HCT116 (cell line): ENCODE results near the gene HFM1. TPM values are rescaled to one million over a fixed set of nuclear protein-coding genes. Genes with fewer than 3 reads are reported as not detected.
"Not testable (repeated sequence)": the region's sequence is repeated elsewhere in the genome, so short reads cannot be mapped to it uniquely, and the experiment has no call there.

Source experiments
- ATAC-seq: fragments of 200-7000 bp; cut with Tn5 transposase; 2 replicates; pipeline ENCODE4 v1.9.1; 2020; ENCODE audit warnings: mild to moderate bottlenecking, moderate library complexity
- BruUV-seq: library from RNA; stranded (reverse); fragments of 400-500 nt; replicated peaks from 2 replicates; lab custom pipeline; 2021; lab: Mats Ljungman, UMichigan
- CTCF ChIA-PET: fragments of 300-600 bp; sonication (Branson Sonifier 250); formaldehyde crosslinking; loops from one replicate; lab custom pipeline; 2021; ENCODE audit warnings: antibody characterized with exemption; lab: Charles Lee
- POLR2A ChIA-PET: fragments of 300-600, 350-600 bp; sonication (Branson Sonifier 250); formaldehyde crosslinking; loops from one replicate; lab custom pipeline; 2021; ENCODE audit warnings: antibody characterized with exemption; lab: Charles Lee
- RAD21 ChIA-PET, 2 experiments: fragments of 300-600 bp; sonication (Branson Sonifier 250); formaldehyde crosslinking; loops; one replicate each; lab custom pipeline; 2023; ENCODE audit warnings: low total read pairs in 2 of 2; ENCODE audit not compliant: uncharacterized antibody in 2 of 2, unreplicated experiment in 2 of 2, low non-redundant PET in 1 of 2; lab: Charles Lee
- DNase-seq: peaks from one replicate; pipeline ENCODE4 v3.0.0-alpha.2; 2010; ENCODE audit warnings: low read depth, low spot score
- H2AFZ ChIP-seq: fragments of 200-600 bp; shearing (Covaris generic), sonication (generic); 2 replicates; pipeline ENCODE4 v1.6.1; 2017; ENCODE audit warnings: low read depth, mixed run types, mixed read lengths, antibody characterized with exemption, low read length; ENCODE audit not compliant: poor library complexity, severe bottlenecking
- H3K27ac ChIP-seq: 2 replicates; pipeline ENCODE4 v1.5.1; 2012; ENCODE audit warnings: low read depth, low read length
- H3K27me3 ChIP-seq: fragments of 200-600 bp; sonication (generic); 2 replicates; pipeline ENCODE4 v1.6.1; 2016; ENCODE audit warnings: mixed run types, low read length, mixed read lengths; ENCODE audit not compliant: insufficient read depth
- H3K36me3 ChIP-seq, 2 experiments: fragments of 200-500 bp in 1 of 2; fragments of 200-600 bp in 1 of 2; sonication (Bioruptor generic) in 1 of 2; sonication (generic) in 1 of 2; 2 replicates each; pipeline versions ENCODE4 v1.5.1 to v1.6.1; 2014 to 2016; ENCODE audit warnings: low read length in 2 of 2, inconsistent platforms in 1 of 2, mixed read lengths in 1 of 2, mixed run types in 1 of 2; ENCODE audit not compliant: insufficient read depth in 2 of 2, control insufficient read depth in 1 of 2
- H3K4me1 ChIP-seq, 2 experiments: fragments of 200-600 bp in 1 of 2; sonication (generic) in 1 of 2; 2 replicates each; pipeline versions ENCODE4 v1.5.1 to v1.6.1; 2012 to 2017; ENCODE audit warnings: low read length in 2 of 2, inconsistent platforms in 1 of 2, mild to moderate bottlenecking in 1 of 2, mixed read lengths in 1 of 2, mixed run types in 1 of 2, moderate library complexity in 1 of 2; ENCODE audit not compliant: insufficient read depth in 2 of 2, control insufficient read depth in 1 of 2
- H3K4me2 ChIP-seq: fragments of 200-600 bp; sonication (generic); 2 replicates; pipeline ENCODE4 v1.6.1; 2017; ENCODE audit warnings: mixed run types, low read length, mixed read lengths
- H3K4me3 ChIP-seq, 2 experiments: fragments of 200-600 bp in 1 of 2; sonication (generic) in 1 of 2; replicated peaks in 1 of 2; 2 replicates each; pipeline ENCODE4 v1.5.1; 2011 to 2016; ENCODE audit warnings: low read length in 2 of 2, control low read depth in 1 of 2, low read depth in 1 of 2, mild to moderate bottlenecking in 1 of 2, mixed read lengths in 1 of 2, mixed run types in 1 of 2
- H3K79me2 ChIP-seq: fragments of 200-600 bp; sonication (generic); 2 replicates; pipeline ENCODE4 v1.6.1; 2017; ENCODE audit warnings: mild to moderate bottlenecking, mixed run types, low read length, moderate library complexity, mixed read lengths; ENCODE audit not compliant: insufficient read depth
- H3K9ac ChIP-seq: fragments of 200-600 bp; sonication (generic); 2 replicates; pipeline ENCODE4 v1.6.1; 2016; ENCODE audit warnings: low read length, mixed read lengths
- H3K9me2 ChIP-seq: fragments of 200-600 bp; sonication (generic), shearing (Covaris generic); 2 replicates; pipeline ENCODE4 v1.6.1; 2017; ENCODE audit warnings: mixed run types, mild to moderate bottlenecking, moderate library complexity; ENCODE audit not compliant: insufficient read depth
- H3K9me3 ChIP-seq, 2 experiments: fragments of 200-500 bp in 1 of 2; fragments of 200-600 bp in 1 of 2; sonication (Bioruptor generic) in 1 of 2; sonication (generic) in 1 of 2; 2 replicates each; pipeline ENCODE4 v1.6.1; 2014 to 2017; ENCODE audit warnings: low read length in 2 of 2, mixed read lengths in 2 of 2, inconsistent platforms in 1 of 2, low read depth in 1 of 2, mild to moderate bottlenecking in 1 of 2, mixed run types in 1 of 2, moderate library complexity in 1 of 2; ENCODE audit not compliant: control insufficient read depth in 1 of 2, insufficient read depth in 1 of 2
- H4K20me1 ChIP-seq: fragments of 200-600 bp; sonication (generic), shearing (Covaris generic); 2 replicates; pipeline ENCODE4 v1.6.1; 2017; ENCODE audit warnings: mixed run types, mild to moderate bottlenecking, moderate library complexity; ENCODE audit not compliant: insufficient read depth
- ATF3 ChIP-seq: IDR thresholded peaks from 2 replicates; pipeline ENCODE4 v1.6.1; 2012
- EGR1 ChIP-seq: IDR thresholded peaks from 2 replicates; pipeline ENCODE4 v1.6.1; 2012; ENCODE audit warnings: low read depth
- ELF1 ChIP-seq: IDR thresholded peaks from 2 replicates; pipeline ENCODE4 v1.6.1; 2012; ENCODE audit warnings: low read depth, borderline replicate concordance
- EZH2 ChIP-seq: fragments of 200-600 bp; sonication (generic); IDR thresholded peaks from 2 replicates; pipeline ENCODE4 v1.6.1; 2017; ENCODE audit warnings: antibody characterized with exemption, mixed run types
- EZH2phosphoT487 ChIP-seq: fragments of 200-600 bp; IDR thresholded peaks from 2 replicates; pipeline ENCODE4 v1.6.1; 2018; ENCODE audit warnings: antibody characterized with exemption, borderline replicate concordance
- RAD21 ChIP-seq: IDR thresholded peaks from 2 replicates; pipeline ENCODE4 v1.6.1; 2012; ENCODE audit warnings: low read depth, mild to moderate bottlenecking
- REST ChIP-seq: IDR thresholded peaks from 2 replicates; pipeline ENCODE4 v1.6.1; 2012; ENCODE audit warnings: low read depth
- SIN3A ChIP-seq: IDR thresholded peaks from 2 replicates; pipeline ENCODE4 v1.6.1; 2012; ENCODE audit warnings: low read depth
- SP1 ChIP-seq: IDR thresholded peaks from 2 replicates; pipeline ENCODE4 v1.6.1; 2012; ENCODE audit warnings: low read depth
- SRF ChIP-seq: IDR thresholded peaks from 2 replicates; pipeline ENCODE4 v1.6.1; 2012; ENCODE audit warnings: low read depth
- YY1 ChIP-seq: IDR thresholded peaks from 2 replicates; pipeline ENCODE4 v1.6.1; 2011; ENCODE audit warnings: low read length, low read depth, moderate library complexity, mild to moderate bottlenecking; ENCODE audit not compliant: insufficient replicate concordance; ENCODE audit errors: extremely low read depth
- ZNF274 ChIP-seq: fragments of 200-500 bp; sonication (Bioruptor generic); IDR thresholded peaks from 2 replicates; pipeline ENCODE4 v1.6.1; 2014; ENCODE audit warnings: mild to moderate bottlenecking, low read depth, low read length, inconsistent platforms
- intact Hi-C: fragments of 100-400 bp; cut with micrococcal nuclease; formaldehyde crosslinking; loops from 2 replicates; pipeline ENCODE4 v1.10.0; 2022
- total RNA-seq: library from RNA; stranded (reverse); gene quantifications from one replicate; pipeline ENCODE4 v1.2.1, GENCODE V29; 2021; ENCODE audit not compliant: unreplicated experiment

The HFM1 gene
- total RNA-seq, 1 experiment from 2014 or later, result 0.07 TPM

GRCh38 chr1:91303165-91303564 is 101.5 kb downstream of the HFM1 start:
- Histone ChIP-seq H3K4me2 (no peak overlapping the region), H4K20me1 (no peaks in the 10 kb centered on the region), H2AFZ (no peak overlapping the region), H3K4me3 (no peak overlapping the region), H3K9me3 (peaks cover 0 to 9% of the 10 kb centered on the region in 2 experiments; a peak in 1 of 4 replicates), H3K9me2 (no peaks in the 10 kb centered on the region), H3K36me3 (no peaks in the 10 kb centered on the region), H3K27ac (no peak overlapping the region), H3K27me3 (no peaks in the 10 kb centered on the region), H3K9ac (no peak overlapping the region), H3K4me1 (no peaks in the 10 kb centered on the region), H3K79me2 (no peaks in the 10 kb centered on the region)
- TF ChIP-seq REST (no peak), ZNF274 (no peak), EGR1 (no peak), SIN3A (no peak), ELF1 (no peak), EZH2 (no peak), SRF (no peak), YY1 (no peak), SP1 (no peak), EZH2phosphoT487 (no peak), RAD21 (no peak), ATF3 (no peak)
- ATAC-seq (no peak), DNase-seq (no peak)
- intact Hi-C loops, result no loop called here
- POLR2A ChIA-PET, result no interaction called here
- RAD21 ChIA-PET, result no interaction called here
- no TSS peak for BruUV-seq
- CTCF ChIA-PET, result no interaction called here

GRCh38 chr1:91288843-91289553 is 115.6 kb downstream of the HFM1 start:
- H3K79me2 ChIP-seq, H3K9me2 ChIP-seq, RAD21 ChIA-PET, BruUV-seq, CTCF ChIA-PET, DNase-seq, H3K4me3 ChIP-seq, H3K27me3 ChIP-seq, POLR2A ChIA-PET, H3K4me1 ChIP-seq, H4K20me1 ChIP-seq, H3K27ac ChIP-seq, H3K9me3 ChIP-seq, H3K4me2 ChIP-seq, H3K36me3 ChIP-seq, H3K9ac ChIP-seq, H2AFZ ChIP-seq, ATAC-seq: not testable (repeated sequence)
- intact Hi-C loops, result loop anchor here (10.0 kb wide), 1 partner anchor 1006 kb away; the partner anchor contains the start of genes GLMN and RPAP2
